Fibroblast of skin of left biceps (primary cell): ENCODE results near the gene THUMPD1.
"Not testable (repeated sequence)": the region's sequence is repeated elsewhere in the genome, so short reads cannot be mapped to it uniquely, and the experiment has no call there.

Experiments used
- DNase-seq, 2 experiments: peaks; one replicate each; pipeline ENCODE4 v3.0.0-alpha.2; 2013; ENCODE audit warnings: low read depth in 2 of 2

THUMPD1 gene

GRCh38 chr16:20749474-20749873 is 7.9 kb upstream of the THUMPD1 start:
- no peak for DNase-seq

GRCh38 chr16:20747030-20747816 is 5.6 kb upstream of the THUMPD1 start:
- DNase-seq: no peak

- DNase-seq: no peak
Observed at GRCh38 chr16:20746461-20746860, 4.8 kb upstream of the THUMPD1 start.

GRCh38 chr16:20744922-20745440 is 3.4 kb upstream of the THUMPD1 start:
- DNase-seq: no peak

GRCh38 chr16:20743591-20743990 is 2.0 kb upstream of the THUMPD1 start:
- DNase-seq: no peak

DNA sequence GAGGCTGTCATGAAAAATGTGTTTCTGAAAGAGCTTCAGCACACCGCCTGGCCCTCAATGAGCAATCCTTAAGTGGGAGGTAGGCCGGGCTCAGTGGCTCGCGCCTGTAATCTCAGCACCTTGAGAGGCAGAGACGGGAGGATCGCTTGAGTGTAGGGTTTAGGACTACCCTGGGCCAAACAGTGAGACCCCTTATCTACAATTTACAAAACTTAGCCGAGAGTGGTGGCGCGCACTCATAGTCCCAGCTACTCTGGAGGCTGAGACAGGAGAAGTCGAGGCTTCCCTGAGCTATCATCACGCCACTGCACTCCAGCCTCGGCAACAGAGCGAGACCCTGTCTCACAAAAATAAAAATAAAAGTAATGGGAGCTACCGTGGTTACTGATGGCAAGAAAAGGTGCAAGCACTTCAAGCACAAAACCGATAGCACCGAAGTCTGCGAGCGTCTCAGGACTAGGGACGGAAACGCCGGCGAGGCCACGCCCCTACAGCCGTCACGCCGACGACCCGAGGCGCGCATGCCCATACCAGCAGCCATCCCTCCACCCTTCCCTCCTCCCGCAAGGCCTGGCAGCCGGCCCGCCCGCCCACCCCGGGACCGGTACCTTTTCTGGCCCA is 607 bp downstream of the THUMPD1 start:
- peak in 1 of 2 experiments; percentile 23 for DNase-seq

DNA sequence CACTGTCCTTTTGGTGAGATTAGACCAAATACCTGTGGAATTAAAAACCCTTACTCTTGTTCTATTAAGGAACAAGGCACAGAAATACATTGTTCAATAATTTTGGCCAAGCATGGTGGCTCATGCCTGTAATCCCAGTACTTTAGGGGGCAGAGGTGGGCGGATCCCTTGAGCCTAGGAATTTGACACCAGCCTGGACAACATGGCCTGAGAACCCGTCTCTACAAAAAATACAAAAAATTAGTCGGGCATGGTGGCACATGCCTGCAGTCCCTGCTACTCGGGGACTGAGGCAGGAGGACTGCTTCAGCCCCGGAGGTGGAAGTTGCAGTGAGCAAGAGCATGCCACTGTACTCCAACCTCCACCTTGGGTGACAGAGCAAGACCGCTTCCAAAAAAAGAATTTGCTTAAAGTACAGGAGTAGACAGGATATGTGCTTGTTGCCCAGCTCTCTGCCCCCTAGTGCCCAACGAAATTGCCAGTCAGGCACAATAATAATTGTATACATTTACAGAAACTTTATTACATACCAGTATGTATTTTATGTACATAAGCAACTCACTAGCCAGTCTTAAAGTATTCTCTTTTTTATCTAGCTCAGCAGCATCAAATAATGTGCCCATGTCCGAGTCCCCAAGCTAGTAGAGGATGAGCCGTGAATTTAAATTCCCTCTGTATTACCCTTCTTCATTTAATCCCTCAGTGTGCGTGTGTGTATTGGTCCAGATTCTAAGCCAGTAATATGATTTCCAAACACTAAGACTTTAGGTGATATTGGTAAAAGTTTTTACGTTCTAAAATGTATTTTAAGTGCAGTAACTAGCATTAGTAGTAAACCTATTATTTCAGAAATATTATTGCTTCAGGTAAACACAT is 1.4 kb downstream of the THUMPD1 start:
- DNase-seq: no peak

GRCh38 chr16:20735490-20735889 is 6.1 kb downstream of the THUMPD1 start:
- DNase-seq: no peak

- DNase-seq: no peak
Observed at GRCh38 chr16:20734782-20735181, 6.8 kb downstream of the THUMPD1 start.

- DNase-seq: no peak
Observed at GRCh38 chr16:20734056-20734455, 7.6 kb downstream of the THUMPD1 start.

DNA sequence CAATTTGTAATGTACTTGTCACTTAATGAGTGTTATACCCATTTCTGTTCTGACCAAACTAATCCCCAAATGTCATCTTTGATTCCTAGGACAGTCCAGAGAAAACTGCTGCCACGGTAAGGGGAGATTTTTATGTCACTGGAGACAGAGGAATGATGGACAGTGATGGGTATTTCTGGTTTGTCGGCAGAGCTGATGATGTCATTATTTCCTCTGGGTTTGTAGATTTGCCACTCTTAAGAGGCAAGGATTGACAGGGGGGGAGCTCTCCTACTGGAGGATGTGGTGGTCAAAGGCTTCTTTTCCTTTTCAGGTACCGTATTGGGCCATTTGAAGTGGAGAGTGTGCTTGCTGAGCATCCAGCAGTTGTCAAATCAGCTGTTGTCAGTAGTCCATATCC is 12.5 kb downstream of the THUMPD1 start:
- DNase-seq: no peak

DNA sequence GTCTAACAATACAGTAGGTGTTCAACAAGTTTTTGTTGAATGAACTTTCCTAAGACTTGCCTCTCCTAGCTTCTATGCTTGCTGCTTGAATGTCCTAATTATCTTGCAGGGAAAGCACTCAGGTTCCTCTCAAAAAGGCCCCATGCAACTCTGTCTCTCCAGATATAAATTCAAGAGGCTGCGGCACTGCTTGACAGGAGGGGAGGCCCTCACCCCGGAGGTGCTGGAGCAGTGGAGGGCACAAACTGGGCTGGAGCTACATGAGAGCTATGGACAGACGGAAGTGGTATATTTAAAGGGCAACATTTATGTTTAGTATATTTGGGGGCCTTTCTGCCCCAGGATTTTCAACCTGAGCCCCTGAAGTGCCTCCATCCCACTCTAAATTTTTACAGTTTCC is 14.4 kb downstream of the THUMPD1 start:
- no peak for DNase-seq

- DNase-seq: no peak
Observed at GRCh38 chr16:20726661-20727060, 15.0 kb downstream of the THUMPD1 start.

DNA sequence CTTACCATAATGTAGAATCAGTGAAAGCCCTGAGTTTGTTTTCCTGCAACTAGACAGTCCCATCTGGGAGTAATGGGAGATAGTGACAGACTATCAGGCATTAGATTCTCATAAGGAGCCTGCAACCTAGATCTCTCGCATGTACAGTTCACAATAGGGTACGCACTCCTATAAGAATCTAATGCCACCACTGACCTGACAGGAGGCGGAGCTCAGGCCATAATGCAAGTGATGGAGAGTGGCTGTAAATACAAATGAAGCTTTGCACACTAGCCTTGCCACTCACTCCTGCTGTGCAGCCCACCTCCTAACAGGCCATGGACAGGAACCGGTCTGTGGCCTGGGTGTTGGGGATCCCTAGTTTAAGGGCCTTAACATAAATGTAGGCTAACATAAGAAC is 21.4 kb downstream of the THUMPD1 start:
- no peak for DNase-seq

GRCh38 chr16:20717718-20718117 is 23.9 kb downstream of the THUMPD1 start:
- not testable (repeated sequence) for DNase-seq

DNA sequence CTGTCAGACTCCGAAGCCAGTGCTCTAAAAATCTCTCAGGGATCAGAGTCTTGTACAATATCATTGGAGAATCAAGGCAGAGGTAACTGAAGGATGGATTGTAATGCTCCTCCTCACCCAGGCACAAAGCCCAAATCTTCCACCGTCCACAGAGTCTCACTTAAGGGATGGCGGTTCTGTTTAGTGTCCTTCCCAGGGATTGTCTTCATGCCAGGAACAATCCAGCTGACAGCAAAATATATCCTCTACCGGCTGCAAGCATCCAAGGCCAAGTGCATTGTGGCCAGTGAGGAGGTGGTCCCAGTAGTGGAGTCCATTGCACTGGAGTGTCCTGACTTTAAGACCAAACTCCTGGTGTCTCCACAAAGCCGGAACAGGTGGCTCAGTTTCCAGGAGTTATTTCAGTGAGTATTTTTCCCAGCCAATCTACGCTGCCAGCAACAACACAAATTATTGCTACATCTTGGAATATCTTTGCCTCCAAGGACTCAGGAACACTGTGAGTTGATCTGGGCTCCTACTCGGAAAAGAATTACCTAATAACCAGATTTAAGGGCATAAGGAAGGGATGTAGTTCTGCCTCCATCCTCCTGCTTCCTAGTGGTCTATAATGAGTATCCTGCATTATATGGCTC is 30.2 kb downstream of the THUMPD1 start:
- no peak for DNase-seq

- DNase-seq: not testable (repeated sequence)
Observed at GRCh38 chr16:20708129-20708528, 33.5 kb downstream of the THUMPD1 start.

GRCh38 chr16:20707461-20707860 is 34.2 kb downstream of the THUMPD1 start:
- no peak for DNase-seq

GRCh38 chr16:20705972-20706371 is 35.6 kb downstream of the THUMPD1 start:
- DNase-seq: not testable (repeated sequence)

GRCh38 chr16:20704281-20704680 is 37.3 kb downstream of the THUMPD1 start:
- DNase-seq: no peak

GRCh38 chr16:20701692-20702091 is 39.9 kb downstream of the THUMPD1 start:
- not testable (repeated sequence) for DNase-seq

DNA sequence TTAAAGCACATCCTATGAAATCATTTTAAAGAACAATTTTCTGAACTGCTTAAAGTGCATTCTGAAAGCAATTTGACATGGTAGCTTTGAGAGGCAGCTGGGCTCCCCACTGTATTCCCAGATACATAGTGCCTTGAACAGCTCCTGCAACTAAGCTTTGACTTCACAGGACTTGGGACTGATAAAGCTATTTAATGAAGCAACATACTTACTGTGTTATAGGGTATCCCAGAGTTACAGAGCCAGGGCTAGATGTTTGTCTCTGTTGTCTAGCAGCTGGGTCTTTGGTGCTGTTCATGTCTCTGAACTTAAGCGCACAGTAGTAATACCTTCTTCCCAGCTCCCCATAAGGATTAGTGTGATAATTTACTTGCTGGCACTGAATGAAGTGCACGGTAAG is 45.0 kb downstream of the THUMPD1 start:
- no peak for DNase-seq
